Stimulated activated naive CD8-positive, alpha-beta T cell treated with anti-CD3 and anti-CD28 coated beads, Interleukin-15, Interleukin-2, amounts not matched to agents 100 ng/mL and 50 ng/mL, for 24 hours (primary cell): ENCODE data around the gene FRZB.

Experiments used
- H3K27ac Mint-ChIP-seq: one replicate; pipeline ENCODE4 v1.8.0; 2021; ENCODE audit warnings: mild to moderate bottlenecking, mixed read lengths
- H3K27me3 Mint-ChIP-seq: one replicate; pipeline ENCODE4 v1.8.0; 2021; ENCODE audit warnings: mixed read lengths
- H3K36me3 Mint-ChIP-seq: one replicate; pipeline ENCODE4 v1.8.0; 2021; ENCODE audit warnings: low read depth, mixed read lengths
- H3K4me1 Mint-ChIP-seq: one replicate; pipeline ENCODE4 v1.8.0; 2021; ENCODE audit warnings: low read depth, mixed read lengths
- H3K4me3 Mint-ChIP-seq: one replicate; pipeline ENCODE4 v1.8.0; 2021; ENCODE audit warnings: mild to moderate bottlenecking, mixed read lengths
- H3K9me3 Mint-ChIP-seq: one replicate; pipeline ENCODE4 v1.8.0; 2021; ENCODE audit warnings: mixed read lengths

The FRZB gene

DNA sequence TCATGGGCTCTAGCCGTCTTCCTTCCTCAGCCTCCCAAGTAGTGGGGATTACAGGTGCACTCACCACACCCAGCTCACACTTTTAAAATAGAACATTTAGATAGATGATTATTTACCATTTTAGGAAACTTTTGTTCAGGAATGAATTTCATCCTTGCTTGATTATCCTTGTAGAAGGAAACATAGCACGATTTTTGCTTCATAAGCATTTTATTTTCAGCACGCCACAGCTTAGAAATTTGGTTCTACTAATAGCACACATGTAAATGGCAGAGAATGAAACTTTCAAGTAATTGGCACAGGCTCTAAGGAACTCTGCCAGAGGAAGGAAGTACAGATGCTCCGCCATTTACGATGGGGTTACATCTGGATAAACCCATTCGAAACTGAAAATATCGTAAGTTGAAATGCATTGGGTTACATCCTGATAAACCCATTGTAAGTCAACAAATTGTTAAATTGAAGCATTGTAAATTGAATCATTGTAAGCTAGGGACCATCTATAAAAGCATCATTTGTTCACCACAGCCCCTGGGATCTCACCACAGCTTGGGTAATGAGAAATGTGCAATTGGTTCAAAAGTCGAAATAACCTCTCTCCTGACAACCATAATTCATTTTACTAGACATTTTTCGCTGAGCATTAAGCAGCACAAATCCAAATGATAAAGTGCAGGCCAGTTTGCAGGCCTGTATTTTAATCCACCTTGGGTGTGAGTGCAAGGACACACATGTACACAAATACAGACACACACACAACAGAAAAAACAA lies 33.2 kb downstream of the FRZB start:
- Mint-ChIP-seq H3K36me3 (no peaks in the 10 kb centered on the region), H3K4me3 (no peak overlapping the region), H3K4me1 (no peaks in the 10 kb centered on the region), H3K27me3 (peaks cover 32% of the 10 kb centered on the region), H3K27ac (no peak overlapping the region), H3K9me3 (no peaks in the 10 kb centered on the region)

DNA sequence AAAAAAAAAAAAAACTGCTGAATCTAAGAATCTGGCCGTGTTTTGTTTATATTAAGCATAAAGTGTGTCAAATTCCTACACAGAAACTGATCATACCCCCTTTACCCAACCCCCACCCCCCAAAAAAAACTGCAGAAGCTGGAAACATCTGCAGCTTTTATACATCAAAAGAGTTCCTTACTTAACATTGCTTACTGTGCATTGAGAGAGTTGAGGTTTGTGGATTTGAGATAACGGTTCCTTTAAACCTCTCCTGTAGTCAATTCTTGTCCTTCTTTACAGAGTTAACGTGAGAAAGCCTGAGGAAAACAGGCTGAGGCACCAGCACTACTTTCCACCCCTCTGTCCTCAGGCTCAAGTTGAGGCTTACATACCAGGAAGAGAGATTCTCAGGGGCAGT lies 34.5 kb downstream of the FRZB start:
- Mint-ChIP-seq H3K36me3 (no peaks in the 10 kb centered on the region), H3K27me3 (peaks cover 23% of the 10 kb centered on the region), H3K9me3 (no peaks in the 10 kb centered on the region)

DNA sequence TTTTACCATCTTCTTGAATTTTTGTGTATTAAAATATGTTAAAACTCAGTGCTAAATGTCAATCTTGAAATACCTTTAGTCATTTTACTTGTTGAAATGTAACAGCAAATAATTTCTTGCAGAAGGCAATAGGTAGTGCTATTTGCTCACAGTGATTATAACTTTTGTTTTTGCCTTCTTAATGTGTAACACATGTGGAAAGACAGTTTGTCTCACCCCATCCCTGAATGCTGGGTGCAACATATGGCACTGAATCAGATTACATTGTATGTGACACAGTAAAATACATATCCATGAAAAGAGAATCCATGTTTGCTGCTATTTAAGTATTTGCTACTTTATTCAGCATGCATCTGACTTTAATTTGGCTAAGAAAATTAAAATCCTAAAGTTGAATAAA lies 35.3 kb downstream of the FRZB start:
- Mint-ChIP-seq H3K27me3 (peaks cover 23% of the 10 kb centered on the region), H3K36me3 (no peaks in the 10 kb centered on the region), H3K9me3 (no peaks in the 10 kb centered on the region), H3K4me1 (no peaks in the 10 kb centered on the region), H3K4me3 (no peak overlapping the region), H3K27ac (no peak overlapping the region)

More for the DNA sequence above, 34.5 kb downstream of the FRZB start:
- Mint-ChIP-seq H3K4me1 (no peaks in the 10 kb centered on the region), H3K27ac (no peak overlapping the region), H3K4me3 (no peak overlapping the region)

DNA sequence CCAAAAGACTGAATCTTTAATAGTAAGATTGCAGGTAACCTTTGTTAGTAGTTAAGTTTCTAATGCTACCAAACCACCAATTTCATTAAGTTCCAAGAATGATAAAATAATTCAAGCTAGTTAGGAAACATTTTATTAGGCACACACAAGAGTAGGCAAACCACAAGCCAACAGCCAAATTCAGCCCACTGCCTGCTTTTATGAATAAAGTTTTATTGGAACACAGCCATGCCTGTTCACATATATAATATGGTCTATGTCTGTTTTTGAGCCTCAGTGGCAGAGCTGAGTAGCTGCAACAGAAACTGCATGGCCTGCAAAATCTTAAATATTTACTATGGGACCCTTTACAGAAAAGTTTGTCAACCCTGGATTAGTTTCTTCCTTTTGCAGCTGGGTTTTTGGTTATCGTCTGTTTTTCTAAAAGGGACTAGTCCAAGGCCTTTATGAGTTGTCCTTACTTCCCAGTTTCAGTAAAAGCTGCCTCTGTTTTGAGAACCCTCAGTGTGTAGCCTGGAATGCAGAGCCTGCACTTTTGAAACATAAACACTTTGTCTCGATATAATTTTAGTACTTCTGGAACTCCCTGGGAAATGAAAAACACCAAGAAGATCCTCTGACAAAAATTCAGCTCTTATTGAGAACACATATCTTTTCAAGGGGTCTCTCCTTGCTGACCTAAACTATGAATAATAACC lies 39.1 kb downstream of the FRZB start:
- Mint-ChIP-seq H3K27ac (no peak overlapping the region), H3K4me1 (no peaks in the 10 kb centered on the region), H3K27me3 (peaks cover 16% of the 10 kb centered on the region), H3K36me3 (no peaks in the 10 kb centered on the region), H3K9me3 (no peaks in the 10 kb centered on the region), H3K4me3 (no peak overlapping the region)

DNA sequence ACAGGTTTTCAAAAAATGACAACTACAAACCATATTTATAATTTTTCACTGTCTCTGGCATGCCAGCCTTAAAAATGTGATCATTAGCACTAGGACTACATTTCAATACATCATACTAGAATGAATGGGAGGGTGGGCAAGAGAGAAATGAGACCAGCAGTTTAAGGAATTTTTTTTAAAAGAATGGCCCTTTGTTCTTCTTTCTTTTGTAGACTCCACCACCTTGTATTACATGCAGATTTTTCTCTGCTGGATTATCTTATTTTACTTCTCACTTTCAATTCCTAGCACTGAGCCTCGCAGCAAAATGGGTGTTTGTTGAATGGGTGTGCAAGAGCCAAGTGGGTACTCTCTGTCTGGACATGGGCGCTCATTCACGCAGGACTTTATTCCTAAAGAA lies 39.9 kb downstream of the FRZB start:
- Mint-ChIP-seq H3K4me1 (no peaks in the 10 kb centered on the region), H3K27ac (no peak overlapping the region), H3K4me3 (no peak overlapping the region), H3K9me3 (no peaks in the 10 kb centered on the region), H3K36me3 (no peaks in the 10 kb centered on the region), H3K27me3 (peaks cover 14% of the 10 kb centered on the region)

DNA sequence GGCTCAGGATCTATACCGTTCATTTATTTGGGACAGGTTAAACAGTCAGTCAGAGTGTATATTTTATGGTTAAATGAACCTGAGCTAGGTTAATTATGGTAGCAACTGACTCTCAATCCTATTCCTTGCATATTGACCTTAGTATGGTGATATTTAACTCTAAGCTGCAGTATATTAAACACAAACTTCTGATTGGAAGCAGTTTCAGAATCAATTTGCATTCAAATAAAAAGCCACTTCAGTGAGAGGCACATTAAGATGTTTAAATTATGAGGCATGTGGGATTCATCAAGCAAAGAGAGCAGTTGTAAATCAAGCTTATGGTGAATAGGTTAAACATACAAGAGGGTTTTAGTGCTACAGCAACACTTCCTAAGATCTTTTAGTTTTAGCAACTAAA lies 40.4 kb downstream of the FRZB start:
- Mint-ChIP-seq H3K4me3 (no peak overlapping the region), H3K27me3 (peaks cover 14% of the 10 kb centered on the region), H3K36me3 (no peaks in the 10 kb centered on the region), H3K4me1 (no peaks in the 10 kb centered on the region), H3K27ac (no peak overlapping the region), H3K9me3 (no peaks in the 10 kb centered on the region)

DNA sequence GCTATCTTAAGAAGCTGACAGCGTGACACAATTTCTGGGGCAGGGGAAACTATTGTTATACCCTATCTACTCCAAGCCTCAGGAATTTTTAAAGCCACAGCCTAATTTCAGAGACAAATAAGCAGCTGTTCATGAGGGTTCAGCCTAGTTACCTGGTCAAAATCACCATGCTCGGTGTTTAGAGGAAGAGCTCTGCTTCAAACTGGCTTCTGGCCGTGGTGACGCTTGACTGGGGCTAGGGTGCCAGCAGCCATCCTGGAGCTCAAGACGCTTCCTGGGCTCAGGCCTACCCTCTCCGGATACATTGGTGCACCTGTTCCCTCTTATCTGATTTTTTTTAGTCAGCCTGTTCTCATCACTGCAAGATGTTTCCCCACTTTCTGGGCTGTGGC lies 41.7 kb downstream of the FRZB start:
- Mint-ChIP-seq H3K9me3 (no peaks in the 10 kb centered on the region), H3K27me3 (peaks cover 14% of the 10 kb centered on the region), H3K4me1 (no peaks in the 10 kb centered on the region), H3K36me3 (no peaks in the 10 kb centered on the region), H3K4me3 (no peak overlapping the region), H3K27ac (no peak overlapping the region)

DNA sequence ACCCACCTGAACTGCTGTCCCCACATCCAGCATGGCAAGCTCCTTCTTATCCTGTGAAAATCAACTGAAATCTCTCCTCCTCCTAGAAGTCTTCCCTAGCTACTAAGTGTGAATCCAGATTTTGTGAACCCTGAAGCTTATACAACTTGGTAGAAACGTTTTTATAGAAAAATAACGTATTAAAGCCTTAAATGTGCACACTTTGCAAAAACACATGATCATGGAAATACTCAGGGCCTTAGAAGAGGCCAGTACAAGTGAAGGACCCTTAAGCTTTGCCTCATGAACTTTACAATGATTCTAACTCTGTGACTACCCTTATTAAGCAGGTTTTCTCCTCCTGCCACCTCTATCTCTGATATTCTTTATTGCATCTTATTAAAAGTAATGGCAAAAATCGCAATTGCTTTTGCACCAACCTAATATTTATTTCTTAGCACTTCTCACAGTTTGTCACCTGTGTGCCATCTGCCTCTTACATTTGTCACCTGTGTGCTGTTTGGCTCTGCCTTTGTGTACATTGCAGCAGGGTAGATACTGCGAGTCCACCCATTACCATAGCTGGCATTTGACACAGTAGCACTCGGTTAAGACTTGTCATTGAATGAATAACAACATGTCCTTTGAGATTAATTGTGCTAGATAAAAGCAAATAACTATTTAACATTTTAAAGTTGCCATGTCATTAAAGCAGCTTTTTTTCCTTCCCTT lies 42.2 kb downstream of the FRZB start:
- peaks cover 14% of the 10 kb centered on the region for H3K27me3 Mint-ChIP-seq

DNA sequence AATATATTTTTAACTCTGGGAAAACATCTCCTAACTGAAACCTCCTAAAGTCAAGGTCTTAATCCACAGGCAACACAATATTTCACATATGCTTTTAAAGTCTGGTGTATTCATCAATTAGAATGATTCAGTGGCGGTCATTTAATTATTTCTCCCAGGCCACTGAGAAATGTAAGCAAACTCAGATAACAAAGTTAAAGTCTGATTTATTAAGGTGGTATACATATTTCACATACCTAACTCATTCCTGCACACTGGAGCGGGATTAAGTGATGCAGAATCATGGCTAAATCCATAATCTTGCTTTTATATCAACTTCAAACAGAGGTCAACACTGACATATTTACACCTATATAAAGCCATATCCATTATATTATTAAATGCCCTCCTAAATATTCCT lies 43.7 kb downstream of the FRZB start:
- no peak overlapping the region for H3K4me3 Mint-ChIP-seq
- no peaks in the 10 kb centered on the region for H3K36me3 Mint-ChIP-seq
- no peaks in the 10 kb centered on the region for H3K4me1 Mint-ChIP-seq
- H3K27ac Mint-ChIP-seq = no peak overlapping the region
- peaks cover 9% of the 10 kb centered on the region for H3K27me3 Mint-ChIP-seq
- H3K9me3 Mint-ChIP-seq = no peaks in the 10 kb centered on the region

More for the DNA sequence above, 42.2 kb downstream of the FRZB start:
- H3K4me3 Mint-ChIP-seq = no peak overlapping the region
- no peaks in the 10 kb centered on the region for H3K9me3 Mint-ChIP-seq
- no peaks in the 10 kb centered on the region for H3K36me3 Mint-ChIP-seq
- no peak overlapping the region for H3K27ac Mint-ChIP-seq
- H3K4me1 Mint-ChIP-seq = no peaks in the 10 kb centered on the region

DNA sequence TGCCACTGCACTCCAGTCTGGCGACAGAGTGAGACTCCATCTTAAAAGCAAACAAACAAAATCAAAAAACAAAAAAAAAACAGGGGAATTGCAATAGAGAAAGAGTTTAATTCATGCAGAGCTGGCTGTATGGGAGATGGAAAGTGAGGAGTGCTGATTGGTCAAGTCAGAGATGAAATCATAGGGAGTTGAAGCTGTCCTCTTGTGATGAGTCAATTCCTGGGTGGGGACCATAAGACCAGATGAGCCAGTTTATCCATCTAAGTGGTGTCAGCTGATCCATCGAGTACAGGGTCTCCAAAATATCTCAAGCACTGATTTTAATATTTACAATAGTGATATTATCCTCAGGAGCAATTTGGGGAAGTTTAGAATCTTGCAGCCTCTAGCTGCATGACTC lies 45.3 kb downstream of the FRZB start:
- Mint-ChIP-seq H3K4me3 (no peak overlapping the region), H3K27ac (no peak overlapping the region), H3K4me1 (no peaks in the 10 kb centered on the region), H3K9me3 (no peaks in the 10 kb centered on the region), H3K27me3 (peaks cover 13% of the 10 kb centered on the region), H3K36me3 (no peaks in the 10 kb centered on the region)

DNA sequence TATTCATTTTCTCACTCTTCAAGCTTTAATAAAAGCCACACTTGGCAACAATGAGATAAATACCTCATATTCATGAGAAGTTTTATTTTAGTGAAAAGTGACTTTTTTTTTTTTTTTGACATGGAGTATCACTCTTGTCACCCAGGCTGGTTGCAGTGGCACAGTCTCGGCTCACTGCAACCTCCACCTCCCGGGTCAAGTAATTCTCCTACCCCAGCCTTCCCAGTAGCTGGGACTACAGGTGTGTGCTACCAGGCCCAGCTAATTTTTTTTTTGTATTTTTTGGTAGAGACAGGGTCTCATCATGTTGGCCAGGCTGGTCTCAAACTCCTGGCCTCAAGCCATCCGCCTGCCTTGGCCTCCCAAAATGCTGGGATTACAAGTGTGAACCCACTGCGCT lies 47.0 kb downstream of the FRZB start:
- H3K9me3 Mint-ChIP-seq = no peaks in the 10 kb centered on the region
- no peaks in the 10 kb centered on the region for H3K4me1 Mint-ChIP-seq
- H3K27me3 Mint-ChIP-seq = peaks cover 17% of the 10 kb centered on the region
- H3K36me3 Mint-ChIP-seq = no peaks in the 10 kb centered on the region
- no peak overlapping the region for H3K27ac Mint-ChIP-seq
- no peak overlapping the region for H3K4me3 Mint-ChIP-seq

DNA sequence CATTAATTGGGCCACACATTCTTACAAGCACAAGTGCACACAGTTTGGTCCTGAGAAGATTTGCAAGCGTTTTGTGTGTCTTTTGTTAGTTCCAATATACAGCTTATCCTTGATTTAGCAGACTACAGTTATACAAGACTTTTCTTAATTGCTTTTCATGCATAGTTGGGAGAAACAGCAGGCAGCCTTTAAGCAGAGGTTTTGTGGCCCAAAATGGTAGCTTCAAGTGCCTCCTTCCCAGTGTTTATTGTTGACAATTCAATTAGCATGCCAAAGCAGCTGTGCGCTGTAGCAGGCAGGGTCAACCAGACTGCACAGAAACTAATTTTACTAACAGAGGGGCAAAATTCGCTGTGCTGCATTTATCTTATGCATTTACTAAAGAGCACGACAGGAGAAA lies 47.5 kb downstream of the FRZB start:
- H3K4me3 Mint-ChIP-seq = no peak overlapping the region
- H3K36me3 Mint-ChIP-seq = no peaks in the 10 kb centered on the region
- H3K4me1 Mint-ChIP-seq = no peaks in the 10 kb centered on the region
- peaks cover 17% of the 10 kb centered on the region for H3K27me3 Mint-ChIP-seq
- no peak overlapping the region for H3K27ac Mint-ChIP-seq
- H3K9me3 Mint-ChIP-seq = no peaks in the 10 kb centered on the region

DNA sequence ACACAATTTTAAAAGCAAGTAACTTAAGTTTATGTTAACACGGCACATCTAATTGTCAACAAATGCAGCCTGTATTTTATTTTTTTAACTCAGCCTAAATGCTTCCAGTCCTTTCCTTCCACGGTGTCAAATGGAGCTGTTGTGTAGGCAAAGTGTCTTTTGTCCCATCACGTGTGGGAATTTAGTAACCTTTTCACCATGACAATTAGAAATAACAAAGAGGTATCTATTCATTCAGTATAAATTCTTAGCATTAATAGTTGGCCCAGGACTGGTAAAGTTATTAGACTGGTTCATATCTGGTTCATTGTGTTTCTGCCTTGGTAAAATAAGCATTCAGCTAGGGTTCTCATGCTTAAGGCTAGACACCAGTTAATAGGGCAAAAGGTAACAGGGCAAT lies 47.9 kb downstream of the FRZB start:
- no peaks in the 10 kb centered on the region for H3K9me3 Mint-ChIP-seq
- no peaks in the 10 kb centered on the region for H3K4me1 Mint-ChIP-seq
- no peaks in the 10 kb centered on the region for H3K36me3 Mint-ChIP-seq
- peaks cover 13% of the 10 kb centered on the region for H3K27me3 Mint-ChIP-seq
- no peak overlapping the region for H3K4me3 Mint-ChIP-seq
- no peak overlapping the region for H3K27ac Mint-ChIP-seq

DNA sequence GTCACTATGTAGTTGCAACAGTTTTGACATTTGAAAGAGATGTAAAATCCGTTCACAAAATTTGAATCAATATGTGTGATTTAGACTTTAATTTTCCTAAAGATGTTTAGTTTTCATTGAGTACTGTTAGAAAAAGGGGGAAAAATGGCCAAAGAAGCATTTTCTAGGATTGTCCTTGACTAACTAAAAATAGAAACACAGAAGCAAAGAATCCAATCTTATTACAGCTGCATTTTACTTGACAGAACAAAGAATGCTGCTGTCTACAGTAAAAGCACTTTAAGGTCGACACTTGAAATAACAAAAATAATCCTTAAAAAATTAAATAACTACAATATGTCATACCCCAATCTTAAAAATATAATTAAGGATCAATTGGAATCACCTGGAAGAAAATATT lies 48.9 kb downstream of the FRZB start:
- H3K27me3 Mint-ChIP-seq = peaks cover 12% of the 10 kb centered on the region
- no peaks in the 10 kb centered on the region for H3K4me1 Mint-ChIP-seq
- H3K27ac Mint-ChIP-seq = no peak overlapping the region
- H3K4me3 Mint-ChIP-seq = no peak overlapping the region
- H3K36me3 Mint-ChIP-seq = no peaks in the 10 kb centered on the region
- H3K9me3 Mint-ChIP-seq = no peaks in the 10 kb centered on the region

DNA sequence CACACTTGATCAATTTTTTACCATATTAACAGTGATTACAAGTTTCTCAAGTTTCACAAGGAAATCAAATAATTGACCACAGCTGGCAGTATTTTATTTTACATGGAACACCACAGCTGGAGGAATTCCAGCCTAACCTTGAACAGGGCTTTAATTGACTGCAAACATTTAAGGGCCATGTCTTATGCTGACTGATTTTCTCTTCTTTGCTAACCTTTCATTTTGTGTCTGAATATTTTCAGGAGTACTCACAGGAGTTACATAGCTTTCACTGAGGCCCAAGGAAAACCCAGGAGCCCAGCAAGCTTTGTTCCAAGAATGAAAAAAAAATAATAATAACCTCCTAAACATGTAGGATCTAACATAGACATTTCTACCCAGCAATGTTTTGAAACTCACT lies 49.6 kb downstream of the FRZB start:
- Mint-ChIP-seq H3K4me3 (no peak overlapping the region), H3K27ac (no peak overlapping the region), H3K27me3 (peaks cover 13% of the 10 kb centered on the region), H3K9me3 (no peaks in the 10 kb centered on the region), H3K36me3 (no peaks in the 10 kb centered on the region), H3K4me1 (no peaks in the 10 kb centered on the region)
